Measurements from ENCODE around the gene MKRN2. TPM values are rescaled to one million over a fixed set of nuclear protein-coding genes. Genes with fewer than 3 reads are reported as not detected.

The MKRN2 gene
- total and polyA plus RNA-seq, 2 of the 13 experiments (the other 11 are each of a cell fraction or from before 2014, with no cell fraction given) = 25.5 to 34.3 TPM

GRCh38 chr3:12628813-12629212 lies 71.9 kb downstream of the MKRN2 start:
- in situ Hi-C loops (cut with HindIII; ENCODE audit: extremely low pct_ligation_motif_present, low pct_unique_long_range_greater_than_20kb) (no loop called here), intact Hi-C loops (cut with micrococcal nuclease; ENCODE audit: unreplicated experiment) (loop anchor here (10.0 kb wide), 1 partner anchor 46 kb away; no protein-coding TSS in a partner anchor)
- ChIA-PET POLR2A (no interaction called here), CTCF (ENCODE audit: low intra/inter-chr PET ratio, low total read pairs) (no interaction called here)
- Histone ChIP-seq H3K27me3 (ENCODE audit: control insufficient read depth in 1 of 2, insufficient read depth in 2 of 2, low read length in 2 of 2) (no peaks in the 10 kb centered on the region), H2AFZ (ENCODE audit: low read length) (no peak overlapping the region), H3K4me2 (ENCODE audit: low read depth, low read length) (no peak overlapping the region), H3K4me3 (replicated peaks in 1 of 3; ENCODE audit: insufficient read depth in 1 of 3, low read depth in 2 of 3, low read length in 3 of 3) (no peak overlapping the region), H3K9me3 (ENCODE audit: low read length) (no peaks in the 10 kb centered on the region), H3K79me2 (ENCODE audit: insufficient read depth, low read length) (peaks cover 91% of the 10 kb centered on the region), H3K9ac (ENCODE audit: insufficient read depth, low read depth, low read length) (no peak overlapping the region), H3K4me1 (ENCODE audit: insufficient read depth, low read length) (peaks cover 26% of the 10 kb centered on the region), H3K36me3 (replicated peaks in 1 of 2; ENCODE audit: control insufficient read depth in 1 of 2, insufficient read depth in 2 of 2, low read length in 2 of 2) (no peaks in the 10 kb centered on the region), H4K20me1 (ENCODE audit: insufficient read depth, low read length) (peaks cover 48% of the 10 kb centered on the region), H3K27ac (ENCODE audit: extremely low read length, insufficient read depth, low read length) (no peak overlapping the region)
- TF ChIP-seq TEAD3 (CRISPR knock-in tag; optimal IDR thresholded peaks at IDR 0.05; ENCODE audit: borderline replicate concordance) (no peak), NR2F6 (IDR thresholded peaks at IDR 0.05) (no peak), NR2F6 (CRISPR knock-in tag; IDR thresholded peaks at IDR 0.05) (no peak), STAT5B (CRISPR knock-in tag; IDR thresholded peaks at IDR 0.05) (no peak), PLSCR1 (CRISPR knock-in tag; IDR thresholded peaks at IDR 0.05; ENCODE audit: borderline replicate concordance) (no peak), ZNF33B (CRISPR knock-in tag; IDR thresholded peaks at IDR 0.05) (no peak), AHR (CRISPR knock-in tag; IDR thresholded peaks at IDR 0.05) (no peak), ZMAT5 (CRISPR knock-in tag; IDR thresholded peaks at IDR 0.05; ENCODE audit: borderline replicate concordance, low read depth) (no peak), FOXO1 (CRISPR knock-in tag; IDR thresholded peaks at IDR 0.05) (no peak), NRL (CRISPR knock-in tag; IDR thresholded peaks at IDR 0.05; ENCODE audit: borderline replicate concordance) (no peak), MIXL1 (CRISPR knock-in tag; IDR thresholded peaks at IDR 0.05) (no peak), YEATS4 (CRISPR knock-in tag; IDR thresholded peaks at IDR 0.05; ENCODE audit: borderline replicate concordance) (no peak)
- 98% methylated on average over 1 of the region's 1 CpG for WGBS (ENCODE audit: low lambda C conversion rate)
- no peak for ATAC-seq
- no peak for FAIRE-seq
- no TSS peak for BruUV-seq (replicated peaks)
- no peak for DNase-seq (ENCODE audit: low spot score)
